PFSK-1 (cell line): ENCODE data around the gene CAPN14.

Experiments used
- FOXP2 ChIP-seq: optimal IDR thresholded peaks from 2 replicates; pipeline ENCODE3; 2011; ENCODE audit warnings: borderline replicate concordance, control low read depth, inconsistent platforms; ENCODE audit not compliant: insufficient read depth; ENCODE audit errors: extremely low read length, extremely low read depth
- POLR2AphosphoS5 ChIP-seq: IDR thresholded peaks from 2 replicates; pipeline ENCODE4 v1.6.1; 2012; ENCODE audit warnings: low read depth, mild to moderate bottlenecking, control low read depth, low read length, moderate library complexity
- SIN3A ChIP-seq: IDR thresholded peaks from 2 replicates; pipeline ENCODE4 v1.6.1; 2012; ENCODE audit warnings: mild to moderate bottlenecking, low read length, moderate library complexity, borderline replicate concordance; ENCODE audit not compliant: insufficient read depth
- TAF1 ChIP-seq: IDR thresholded peaks from 2 replicates; pipeline ENCODE4 v1.6.1; 2012; ENCODE audit warnings: low read length, control low read depth, borderline replicate concordance; ENCODE audit not compliant: insufficient read depth
- TF ChIP-seq, protein P1 (sequence below), 2 experiments: IDR thresholded peaks; 2 replicates each; pipeline versions ENCODE4 v1.6.1 to v1.8.0; 2011 to 2012; ENCODE audit warnings: low read depth in 2 of 2, low read length in 2 of 2, control low read depth in 1 of 2, inconsistent platforms in 1 of 2, mild to moderate bottlenecking in 1 of 2, moderate library complexity in 1 of 2; ENCODE audit not compliant: insufficient read depth in 1 of 2

DNA sequence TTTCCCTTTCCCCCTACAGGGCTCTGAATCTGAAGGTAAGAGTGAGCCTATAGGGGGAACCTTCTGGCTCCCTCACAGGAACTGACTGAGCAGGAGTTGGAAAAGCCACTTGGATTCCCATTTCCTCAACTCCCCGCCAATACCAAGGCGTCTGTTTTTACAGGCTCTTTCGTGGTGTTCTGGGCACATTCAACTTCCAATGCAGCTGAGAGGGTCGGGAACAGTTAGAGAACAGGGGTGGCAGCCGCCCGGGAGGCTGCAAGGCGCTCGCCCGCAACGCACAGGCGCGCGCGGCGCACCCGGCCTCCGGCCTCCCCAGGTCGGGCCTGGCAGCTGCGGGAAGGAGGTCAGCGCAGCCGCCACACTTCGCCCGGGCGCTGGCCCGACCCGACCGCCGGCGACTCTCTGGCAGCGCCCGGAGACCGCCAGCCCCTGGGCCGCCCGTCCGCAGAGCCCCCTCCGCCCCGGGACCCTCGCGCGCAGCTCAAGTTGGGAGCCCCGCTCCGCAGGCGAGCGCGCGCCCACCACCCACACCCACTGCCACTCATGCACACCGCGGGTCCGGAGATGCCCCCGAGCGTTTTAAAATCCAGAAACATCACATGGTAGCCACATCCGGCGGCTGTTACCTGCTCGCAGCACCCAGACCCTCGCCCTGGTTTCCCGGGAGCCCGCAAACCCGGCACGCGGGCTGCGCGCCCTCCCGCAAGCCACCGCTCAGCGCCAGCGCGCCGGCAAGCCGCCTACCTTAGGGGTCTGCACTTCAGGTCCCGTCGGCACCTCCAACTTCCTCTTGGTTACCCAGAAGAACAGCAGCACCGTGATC, 79.9 kb downstream of the CAPN14 start:
- TF ChIP-seq SIN3A (no peak), POLR2AphosphoS5 (no peak), TAF1 (no peak), FOXP2 (no peak)
- TF ChIP-seq, protein P1, sequence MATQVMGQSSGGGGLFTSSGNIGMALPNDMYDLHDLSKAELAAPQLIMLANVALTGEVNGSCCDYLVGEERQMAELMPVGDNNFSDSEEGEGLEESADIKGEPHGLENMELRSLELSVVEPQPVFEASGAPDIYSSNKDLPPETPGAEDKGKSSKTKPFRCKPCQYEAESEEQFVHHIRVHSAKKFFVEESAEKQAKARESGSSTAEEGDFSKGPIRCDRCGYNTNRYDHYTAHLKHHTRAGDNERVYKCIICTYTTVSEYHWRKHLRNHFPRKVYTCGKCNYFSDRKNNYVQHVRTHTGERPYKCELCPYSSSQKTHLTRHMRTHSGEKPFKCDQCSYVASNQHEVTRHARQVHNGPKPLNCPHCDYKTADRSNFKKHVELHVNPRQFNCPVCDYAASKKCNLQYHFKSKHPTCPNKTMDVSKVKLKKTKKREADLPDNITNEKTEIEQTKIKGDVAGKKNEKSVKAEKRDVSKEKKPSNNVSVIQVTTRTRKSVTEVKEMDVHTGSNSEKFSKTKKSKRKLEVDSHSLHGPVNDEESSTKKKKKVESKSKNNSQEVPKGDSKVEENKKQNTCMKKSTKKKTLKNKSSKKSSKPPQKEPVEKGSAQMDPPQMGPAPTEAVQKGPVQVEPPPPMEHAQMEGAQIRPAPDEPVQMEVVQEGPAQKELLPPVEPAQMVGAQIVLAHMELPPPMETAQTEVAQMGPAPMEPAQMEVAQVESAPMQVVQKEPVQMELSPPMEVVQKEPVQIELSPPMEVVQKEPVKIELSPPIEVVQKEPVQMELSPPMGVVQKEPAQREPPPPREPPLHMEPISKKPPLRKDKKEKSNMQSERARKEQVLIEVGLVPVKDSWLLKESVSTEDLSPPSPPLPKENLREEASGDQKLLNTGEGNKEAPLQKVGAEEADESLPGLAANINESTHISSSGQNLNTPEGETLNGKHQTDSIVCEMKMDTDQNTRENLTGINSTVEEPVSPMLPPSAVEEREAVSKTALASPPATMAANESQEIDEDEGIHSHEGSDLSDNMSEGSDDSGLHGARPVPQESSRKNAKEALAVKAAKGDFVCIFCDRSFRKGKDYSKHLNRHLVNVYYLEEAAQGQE (IDR thresholded peaks at IDR 0.05; ENCODE audit: insufficient read depth in 1 of 2, low read depth in 2 of 2, low read length in 2 of 2): no peak
